ENCODE measurements around the gene IFI6. TPM values are rescaled to one million over a fixed set of nuclear protein-coding genes. Genes with fewer than 3 reads are reported as not detected.

IFI6 gene
- total RNA-seq, 4 donors from 2014 or later = 1.2 to 28.1 (median 14.2) TPM

- H3K36me3 ChIP-seq = no peaks in the 10 kb centered on the region
- in situ Hi-C loops (cut with MboI; ENCODE audit: low pct_ligation_motif_present in 1 of 4, low pct_unique_long_range_greater_than_20kb in 1 of 4, low sequenced_read_pairs in 3 of 4) (loop anchor here in 1 of 4 donors (10.0 kb wide), 1 partner anchor 46 kb away; no protein-coding TSS in a partner anchor), intact Hi-C loops (cut with DNase I; ENCODE audit: low total_unique reads) (no loop called here)
- no peak overlapping the region for H3K4me3 ChIP-seq
- DNase-seq = no peak
- WGBS, 2 donors (ENCODE audit: low coverage in 1 of 2) = 50 to 79% methylated on average over 4 to 14 of the region's 14 CpGs
- no peaks in the 10 kb centered on the region for H3K27me3 ChIP-seq
- H3K4me1 ChIP-seq = peaks cover 0 to 5% (median 0%) of the 10 kb centered on the region in 4 donors
- TF ChIP-seq POLR2A (IDR thresholded peaks at IDR 0.05) (no peak), EP300 (IDR thresholded peaks at IDR 0.05; ENCODE audit: low read depth) (no peak), POLR2AphosphoS5 (IDR thresholded peaks at IDR 0.05) (no peak), CTCF (IDR thresholded peaks at IDR 0.05) (no peak)
- H3K27ac ChIP-seq = no peak overlapping the region
- no peaks in the 10 kb centered on the region for H3K9me3 ChIP-seq
Observed at GRCh38 chr1:27618341-27619082, 53.5 kb downstream of the IFI6 start.

GRCh38 chr1:27617420-27617819, 54.6 kb downstream of the IFI6 start:
- in situ Hi-C loops (cut with MboI; ENCODE audit: low pct_ligation_motif_present in 1 of 4, low pct_unique_long_range_greater_than_20kb in 1 of 4, low sequenced_read_pairs in 3 of 4) (loop anchor here in 1 of 4 donors (10.0 kb wide), 1 partner anchor 47 kb away; no protein-coding TSS in a partner anchor), intact Hi-C loops (cut with DNase I; ENCODE audit: low total_unique reads) (no loop called here)
- Histone ChIP-seq H3K4me1 (peaks cover 0 to 5% (median 0%) of the 10 kb centered on the region in 4 donors), H3K27ac (no peak overlapping the region), H3K36me3 (no peaks in the 10 kb centered on the region), H3K4me3 (no peak overlapping the region), H3K27me3 (no peaks in the 10 kb centered on the region), H3K9me3 (no peaks in the 10 kb centered on the region)
- 80 to 87% methylated on average over 1 to 2 of the region's 2 CpGs for WGBS, 2 donors (ENCODE audit: low coverage in 1 of 2)
- TF ChIP-seq POLR2AphosphoS5 (IDR thresholded peaks at IDR 0.05) (no peak), EP300 (IDR thresholded peaks at IDR 0.05; ENCODE audit: low read depth) (no peak), CTCF (IDR thresholded peaks at IDR 0.05) (no peak), POLR2A (IDR thresholded peaks at IDR 0.05) (no peak)
- DNase-seq = no peak

- in situ Hi-C loops (cut with MboI; ENCODE audit: low pct_ligation_motif_present in 1 of 4, low pct_unique_long_range_greater_than_20kb in 1 of 4, low sequenced_read_pairs in 3 of 4) = loop anchor here in 1 of 4 donors (10.0 kb wide), 1 partner anchor 48 kb away; no protein-coding TSS in a partner anchor
- no peak overlapping the region for H3K27ac ChIP-seq
- no peak overlapping the region for H3K4me3 ChIP-seq
- WGBS, 2 donors (ENCODE audit: low coverage in 1 of 2) = 96% methylated on average over 2 of the region's 2 CpGs; no CpG with 5 or more reads in 1 of the 2 donors
- intact Hi-C loops (cut with DNase I; ENCODE audit: low total_unique reads) = no loop called here
- peaks cover 0 to 5% (median 0%) of the 10 kb centered on the region in 4 donors for H3K4me1 ChIP-seq
- H3K36me3 ChIP-seq = no peaks in the 10 kb centered on the region
- H3K27me3 ChIP-seq = no peaks in the 10 kb centered on the region
- DNase-seq = no peak
- no peak for TF ChIP-seq POLR2A (IDR thresholded peaks at IDR 0.05)
- no peak for TF ChIP-seq EP300 (IDR thresholded peaks at IDR 0.05; ENCODE audit: low read depth)
- no peak for TF ChIP-seq POLR2AphosphoS5 (IDR thresholded peaks at IDR 0.05)
- no peak for TF ChIP-seq CTCF (IDR thresholded peaks at IDR 0.05)
- no peaks in the 10 kb centered on the region for H3K9me3 ChIP-seq
Observed at GRCh38 chr1:27616441-27616840, 55.6 kb downstream of the IFI6 start.

Small RNA genes lying within 50 kb of the gene (small RNA-seq; reads per million reads assigned to genes)
- gene AL031729.1 = 0 to 0.24 (median 0) reads per million in 4 donors
- 0 reads per million in 4 donors for gene RNU6-424P
- 0 reads per million in 4 donors for gene RNU6-949P

Other genes starting within 250 kb of the IFI6 start
- 100 to 1,000 TPM in 1 of 4 donors, 10 to 100 TPM in 3; 34.6 to 114 (median 60.9) TPM for gene WASF2, start 182.0 kb downstream of the IFI6 start, total RNA-seq
- 10 to 100 TPM; 11.7 to 34.4 (median 21.3) TPM for gene AHDC1, start 68.0 kb downstream of the IFI6 start, total RNA-seq
- gene FGR, start 37.0 kb downstream of the IFI6 start, total RNA-seq = 1 to 10 TPM; 2.2 to 8.8 (median 5.8) TPM
- 10 to 100 TPM; 10.5 to 29.1 (median 12.5) TPM for gene FAM76A, start 53.8 kb upstream of the IFI6 start, total RNA-seq
- gene STX12, start 101.0 kb upstream of the IFI6 start, total RNA-seq = 10 to 100 TPM; 11.3 to 65.3 (median 47.6) TPM
- 10 to 100 TPM; 15.1 to 32.9 (median 28.0) TPM for gene PPP1R8, start 158.6 kb upstream of the IFI6 start, total RNA-seq
- gene THEMIS2, start 200.4 kb upstream of the IFI6 start, total RNA-seq = 10 to 100 TPM in 3 of 4 donors, under 1 TPM in 1; 1.00 to 27.9 (median 18.6) TPM
- gene RPA2, start 242.4 kb upstream of the IFI6 start, total RNA-seq = 10 to 100 TPM in 3 of 4 donors, 1 to 10 TPM in 1; 2.0 to 26.6 (median 16.6) TPM